ENCODE results near the gene LMO1.

DNA sequence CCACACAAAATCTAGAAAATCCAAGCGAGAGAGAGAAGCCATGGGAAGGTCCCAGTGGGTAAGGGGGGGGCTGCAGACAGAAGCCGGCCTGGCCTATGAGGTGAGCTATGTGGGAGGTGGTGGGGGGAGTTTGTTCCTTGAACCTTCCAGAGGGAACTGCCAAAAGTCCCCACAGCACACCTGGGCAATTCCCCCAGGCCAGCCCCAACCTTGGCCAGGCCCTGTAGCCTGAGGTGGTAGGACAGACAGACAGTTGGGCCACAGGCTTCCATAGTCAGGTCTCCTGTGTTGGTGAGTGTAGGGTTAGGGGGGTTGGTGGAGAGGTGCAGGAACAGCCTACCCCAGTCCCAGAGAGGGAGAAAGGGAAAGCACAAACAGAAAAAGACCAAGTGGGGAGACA is 39.0 kb downstream of the LMO1 start:
- TF ChIP-seq POLR2A (IDR thresholded peaks at IDR 0.05; ENCODE audit: control extremely low read depth in 1 of 2, low read depth in 2 of 2, low read length in 2 of 2) (no peak), CBX8 (IDR thresholded peaks at IDR 0.05; ENCODE audit: borderline replicate concordance, low read depth, low read length) (no peak), EP300 (IDR thresholded peaks at IDR 0.05; ENCODE audit: borderline replicate concordance in 1 of 2, low read depth in 2 of 2, low read length in 2 of 2) (no peak), CEBPB (IDR thresholded peaks at IDR 0.05; ENCODE audit: low read depth, low read length) (no peak), ZNF274 (IDR thresholded peaks at IDR 0.05; ENCODE audit: borderline replicate concordance, extremely low read depth, low read length) (no peak), RBBP5 (IDR thresholded peaks at IDR 0.05; ENCODE audit: borderline replicate concordance, low read depth, low read length) (no peak), YY1 (IDR thresholded peaks at IDR 0.05; ENCODE audit: low read depth, low read length) (no peak), CTBP2 (IDR thresholded peaks at IDR 0.05; ENCODE audit: borderline replicate concordance, insufficient read depth, insufficient read length, low read length) (no peak), HDAC2 (IDR thresholded peaks at IDR 0.05; ENCODE audit: borderline replicate concordance in 1 of 2, low read depth in 2 of 2, low read length in 2 of 2) (no peak), POLR2AphosphoS5 (IDR thresholded peaks at IDR 0.05; ENCODE audit: low read depth, low read length) (no peak), EZH2 (IDR thresholded peaks at IDR 0.05; ENCODE audit: low read depth, low read length, severe bottlenecking) (no peak)
- TF ChIP-seq, protein P1, sequence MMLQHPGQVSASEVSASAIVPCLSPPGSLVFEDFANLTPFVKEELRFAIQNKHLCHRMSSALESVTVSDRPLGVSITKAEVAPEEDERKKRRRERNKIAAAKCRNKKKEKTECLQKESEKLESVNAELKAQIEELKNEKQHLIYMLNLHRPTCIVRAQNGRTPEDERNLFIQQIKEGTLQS (IDR thresholded peaks at IDR 0.05; ENCODE audit: insufficient read depth, low read depth, low read length), result no peak
- TF ChIP-seq, protein P2, sequence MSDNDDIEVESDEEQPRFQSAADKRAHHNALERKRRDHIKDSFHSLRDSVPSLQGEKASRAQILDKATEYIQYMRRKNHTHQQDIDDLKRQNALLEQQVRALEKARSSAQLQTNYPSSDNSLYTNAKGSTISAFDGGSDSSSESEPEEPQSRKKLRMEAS (IDR thresholded peaks at IDR 0.05), result no peak
- TF ChIP-seq, protein P3, sequence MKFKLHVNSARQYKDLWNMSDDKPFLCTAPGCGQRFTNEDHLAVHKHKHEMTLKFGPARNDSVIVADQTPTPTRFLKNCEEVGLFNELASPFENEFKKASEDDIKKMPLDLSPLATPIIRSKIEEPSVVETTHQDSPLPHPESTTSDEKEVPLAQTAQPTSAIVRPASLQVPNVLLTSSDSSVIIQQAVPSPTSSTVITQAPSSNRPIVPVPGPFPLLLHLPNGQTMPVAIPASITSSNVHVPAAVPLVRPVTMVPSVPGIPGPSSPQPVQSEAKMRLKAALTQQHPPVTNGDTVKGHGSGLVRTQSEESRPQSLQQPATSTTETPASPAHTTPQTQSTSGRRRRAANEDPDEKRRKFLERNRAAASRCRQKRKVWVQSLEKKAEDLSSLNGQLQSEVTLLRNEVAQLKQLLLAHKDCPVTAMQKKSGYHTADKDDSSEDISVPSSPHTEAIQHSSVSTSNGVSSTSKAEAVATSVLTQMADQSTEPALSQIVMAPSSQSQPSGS (IDR thresholded peaks at IDR 0.05; ENCODE audit: low read length), result no peak
